Endothelial cell of umbilical vein (primary cell): ENCODE measurements around the gene SIPA1L3. TPM values are rescaled to one million over a fixed set of nuclear protein-coding genes. Genes with fewer than 3 reads are reported as not detected.
"Not testable (repeated sequence)": the region's sequence is repeated elsewhere in the genome, so short reads cannot be mapped to it uniquely, and the experiment has no call there.

Experiments used
- BruUV-seq: library from RNA; stranded (reverse); fragments of 400-500 nt; replicated peaks from 2 replicates; lab custom pipeline; 2021; lab: Mats Ljungman, UMichigan
- CTCF ChIA-PET: fragments of 300-600, 350-600 bp; sonication (Branson Sonifier 250); formaldehyde crosslinking; loops from one replicate; lab custom pipeline; 2021; ENCODE audit warnings: antibody characterized with exemption, inconsistent platforms; lab: Charles Lee
- POLR2A ChIA-PET: fragments of 300-600, 350-600 bp; sonication (Branson Sonifier 250); formaldehyde crosslinking; loops from one replicate; lab custom pipeline; 2021; ENCODE audit warnings: antibody characterized with exemption, inconsistent platforms; lab: Charles Lee
- DNase-seq: peaks from one replicate; pipeline ENCODE4 v3.0.0-alpha.2; 2011; ENCODE audit warnings: low read depth, low spot score
- FAIRE-seq: peaks from 2 replicates; lab custom pipeline; 2011; peaks lifted over from hg19 to GRCh38; lab: Jason Lieb, UNC
- H2AFZ ChIP-seq: 2 replicates; pipeline ENCODE4 v1.6.0; 2012; ENCODE audit warnings: low read depth, low read length, control low read depth, inconsistent platforms
- H3K27ac ChIP-seq: 2 replicates; pipeline ENCODE4 v1.5.1; 2011; ENCODE audit warnings: low read depth, mild to moderate bottlenecking, control low read depth, low read length, moderate library complexity; ENCODE audit not compliant: insufficient read depth
- H3K27me3 ChIP-seq, 2 experiments: 2 replicates each; pipeline versions ENCODE4 v1.6.0 to v1.6.1; 2011; ENCODE audit warnings: low read length in 2 of 2, mixed read lengths in 1 of 2; ENCODE audit not compliant: control insufficient read depth in 2 of 2, insufficient read depth in 2 of 2
- H3K36me3 ChIP-seq, 2 experiments: 2 replicates in 1 of 2; 3 replicates in 1 of 2; pipeline ENCODE4 v1.5.1; 2011; ENCODE audit warnings: low read length in 2 of 2, mild to moderate bottlenecking in 1 of 2, moderate library complexity in 1 of 2; ENCODE audit not compliant: control insufficient read depth in 2 of 2, insufficient read depth in 2 of 2; ENCODE audit errors: extremely low read depth in 1 of 2
- H3K4me1 ChIP-seq: 3 replicates; pipeline ENCODE4 v1.5.1; 2011; ENCODE audit warnings: mild to moderate bottlenecking, low read length; ENCODE audit not compliant: control insufficient read depth, insufficient read depth; ENCODE audit errors: extremely low read depth
- H3K4me2 ChIP-seq: 2 replicates; pipeline ENCODE4 v1.6.1; 2011; ENCODE audit warnings: low read length, control low read depth, mixed read lengths; ENCODE audit not compliant: insufficient read depth
- H3K4me3 ChIP-seq, 3 experiments: fragments of 200-600 bp in 1 of 3; sonication (generic), shearing (Covaris generic) in 1 of 3; replicated peaks in 1 of 3; 2 replicates each; pipeline ENCODE4 v1.5.1; 2011 to 2016; ENCODE audit warnings: control low read depth in 3 of 3, low read length in 3 of 3, mild to moderate bottlenecking in 2 of 3, inconsistent platforms in 1 of 3, low read depth in 1 of 3, moderate library complexity in 1 of 3; ENCODE audit not compliant: insufficient read depth in 1 of 3
- H3K79me2 ChIP-seq: 2 replicates; pipeline ENCODE4 v1.6.0; 2012; ENCODE audit warnings: low read length, inconsistent platforms; ENCODE audit not compliant: control insufficient read depth, insufficient read depth
- H3K9ac ChIP-seq: replicated peaks from 2 replicates; pipeline ENCODE3; 2011; ENCODE audit warnings: low read length, control low read depth; ENCODE audit not compliant: insufficient read depth; ENCODE audit errors: extremely low read depth
- H3K9me1 ChIP-seq: replicated peaks from 3 replicates; pipeline ENCODE4 v1.6.0; 2011; ENCODE audit warnings: mild to moderate bottlenecking, low read length; ENCODE audit not compliant: control insufficient read depth, insufficient read depth; ENCODE audit errors: extremely low read depth
- H3K9me3 ChIP-seq: replicated peaks from 2 replicates; pipeline ENCODE4 v1.5.1; 2012; ENCODE audit warnings: low read length, inconsistent platforms; ENCODE audit not compliant: control insufficient read depth, insufficient read depth
- H4K20me1 ChIP-seq: replicated peaks from 2 replicates; pipeline ENCODE3; 2011; ENCODE audit warnings: mild to moderate bottlenecking, low read length; ENCODE audit not compliant: control insufficient read depth, insufficient read depth; ENCODE audit errors: extremely low read depth
- CTCF ChIP-seq, 2 donors: IDR thresholded peaks; 1 replicate in 1 of 2; 2 replicates in 1 of 2; pipeline ENCODE4 v1.5.1; 2011; ENCODE audit warnings: low read length in 2 of 2, mild to moderate bottlenecking in 2 of 2, moderate library complexity in 2 of 2, control low read depth in 1 of 2, inconsistent platforms in 1 of 2, low read depth in 1 of 2; ENCODE audit not compliant: insufficient read depth in 1 of 2; ENCODE audit errors: extremely low read depth in 1 of 2
- EZH2 ChIP-seq: IDR thresholded peaks from 2 replicates; pipeline ENCODE4 v1.6.1; 2012; ENCODE audit warnings: borderline replicate concordance, low read depth, mild to moderate bottlenecking, moderate library complexity, low read length, inconsistent platforms; ENCODE audit not compliant: severe bottlenecking
- FOS ChIP-seq: IDR thresholded peaks from 2 replicates; pipeline ENCODE4 v1.6.1; 2011; ENCODE audit warnings: mild to moderate bottlenecking, low read length, moderate library complexity, borderline replicate concordance; ENCODE audit not compliant: insufficient read depth
- GATA2 ChIP-seq: IDR thresholded peaks from 2 replicates; pipeline ENCODE4 v1.7.0; 2011; ENCODE audit warnings: low read depth, mild to moderate bottlenecking, moderate library complexity, mixed read lengths, low read length; ENCODE audit not compliant: insufficient read length, insufficient read depth
- JUN ChIP-seq: IDR thresholded peaks from 2 replicates; pipeline ENCODE4 v1.6.1; 2011; ENCODE audit warnings: borderline replicate concordance, low read depth; ENCODE audit not compliant: insufficient read length, insufficient read depth
- MAX ChIP-seq: IDR thresholded peaks from 2 replicates; pipeline ENCODE4 v1.6.1; 2011; ENCODE audit not compliant: insufficient read depth, insufficient read length
- MYC ChIP-seq: IDR thresholded peaks from one replicate; pipeline ENCODE4 v1.6.1; 2011; ENCODE audit warnings: mild to moderate bottlenecking, low read depth, low read length
- POLR2A ChIP-seq: IDR thresholded peaks from 2 replicates; pipeline ENCODE4 v1.6.1; 2012; ENCODE audit warnings: low read depth, mild to moderate bottlenecking, control low read depth, low read length
- POLR2AphosphoS5 ChIP-seq: IDR thresholded peaks from 2 replicates; pipeline ENCODE4 v1.6.1; 2012; ENCODE audit warnings: low read depth, mild to moderate bottlenecking, control low read depth, low read length, moderate library complexity; ENCODE audit not compliant: insufficient read depth
- dilution Hi-C: fragments of 300-500 bp; cut with MboI; formaldehyde crosslinking; loops from one replicate; pipeline ENCODE4 v1.15.0; 2019; ENCODE audit warnings: low sequenced_read_pairs; ENCODE audit not compliant: extremely low pct_ligation_motif_present
- intact Hi-C: fragments of 100-400 bp; cut with micrococcal nuclease; formaldehyde crosslinking; loops from one replicate; pipeline ENCODE4 v1.10.0; 2022
- polyA plus RNA-seq, 4 experiments: library from polyadenylated mRNA; depleted of rRNA in 3 of 4; stranded (reverse) in 3 of 4; unstranded in 1 of 4; fragments of >200 nt; gene quantifications; 2 replicates each; pipeline versions ENCODE4 v1.2.1 to v1.2.3, GENCODE V29; 2011 to 2012; ENCODE audit warnings: missing spikeins in 1 of 4
- total RNA-seq: library from RNA; stranded (reverse); gene quantifications from 2 replicates; pipeline ENCODE4 v1.2.3, GENCODE V29; 2021

The SIPA1L3 gene
- total and polyA plus RNA-seq, 2 donors (not counting 3 experiments of a cell fraction or from before 2014, with no cell fraction given), result 14.2 to 47.2 TPM

DNA sequence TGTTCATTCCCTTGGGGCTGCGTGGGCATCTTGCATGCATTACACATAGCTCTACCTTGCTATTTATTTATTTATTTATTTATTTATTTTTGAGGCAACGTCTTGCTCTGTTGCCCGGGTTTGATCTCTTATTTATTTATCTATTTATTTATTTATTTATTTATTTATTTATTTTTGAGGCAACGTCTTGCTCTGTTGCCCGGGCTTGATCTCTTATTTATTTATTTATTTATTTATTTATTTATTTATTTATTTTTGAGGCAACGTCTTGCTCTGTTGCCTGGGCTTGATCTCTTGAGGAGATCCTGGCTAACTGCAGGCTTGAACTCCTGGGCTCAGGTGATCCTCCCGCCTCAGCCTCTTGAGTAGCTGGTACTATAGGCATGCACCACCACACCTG, 158.8 kb downstream of the SIPA1L3 start:
- H3K4me3 ChIP-seq, H3K27ac ChIP-seq, H2AFZ ChIP-seq, dilution Hi-C loops, H3K9me3 ChIP-seq, H3K4me2 ChIP-seq, intact Hi-C loops, H4K20me1 ChIP-seq, BruUV-seq, H3K36me3 ChIP-seq, H3K9me1 ChIP-seq, FAIRE-seq, POLR2A ChIA-PET, H3K9ac ChIP-seq, DNase-seq, H3K79me2 ChIP-seq, H3K27me3 ChIP-seq: not testable (repeated sequence)
- CTCF ChIA-PET, result interaction anchor here (0.7 kb wide), 1 partner anchor 167 kb away, joined by 5 read pairs; no protein-coding TSS in a partner anchor
- peaks cover 14% of the 10 kb centered on the region for H3K4me1 ChIP-seq

DNA sequence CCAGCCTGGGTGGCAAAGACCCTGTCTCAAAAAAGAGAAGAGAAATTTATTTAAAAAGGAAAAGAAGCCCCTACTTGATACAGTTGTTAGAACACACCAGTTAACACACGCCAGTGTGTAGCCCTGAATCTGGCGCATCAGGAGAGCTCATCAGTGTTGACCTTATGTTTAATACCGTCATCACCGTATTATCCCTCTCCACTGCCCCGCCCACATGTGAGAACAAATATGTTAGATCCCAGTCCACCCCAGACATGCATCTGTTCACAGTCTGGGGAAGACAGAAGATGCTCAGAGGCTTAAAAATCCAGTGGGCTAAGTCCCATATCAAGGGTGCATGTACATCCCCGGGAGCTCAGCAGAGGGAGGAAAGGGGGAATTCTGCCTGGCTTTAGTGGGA, 161.8 kb downstream of the SIPA1L3 start:
- no peaks in the 10 kb centered on the region for H3K79me2 ChIP-seq
- no peaks in the 10 kb centered on the region for H3K27me3 ChIP-seq
- dilution Hi-C loops (no loop called here), intact Hi-C loops (no loop called here)
- no peak overlapping the region for H3K27ac ChIP-seq
- FAIRE-seq (no peak), DNase-seq (no peak)
- no peak overlapping the region for H3K9ac ChIP-seq
- H3K36me3 ChIP-seq, result peaks cover 0 to 1% of the 10 kb centered on the region in 2 experiments
- no peak overlapping the region for H3K4me3 ChIP-seq
- TF ChIP-seq CTCF (IDR thresholded peaks at IDR 0.05; ENCODE audit: extremely low read depth in 1 of 2, insufficient read depth in 1 of 2, low read depth in 1 of 2, low read length in 2 of 2) (no peak), POLR2A (no peak), GATA2 (no peak), JUN (no peak), MYC (no peak), FOS (no peak), POLR2AphosphoS5 (no peak), EZH2 (no peak), MAX (no peak)
- H4K20me1 ChIP-seq, result no peaks in the 10 kb centered on the region
- POLR2A ChIA-PET, result no interaction called here
- H3K9me1 ChIP-seq, result no peaks in the 10 kb centered on the region
- H3K4me2 ChIP-seq, result no peak overlapping the region
- peaks cover 6% of the 10 kb centered on the region for H3K4me1 ChIP-seq
- CTCF ChIA-PET, result interaction anchor here (1.1 to 1.5 kb wide), 2 partner anchors 8 to 9 kb away, joined by 3 read pairs; no protein-coding TSS in a partner anchor
- no peak overlapping the region for H2AFZ ChIP-seq
- BruUV-seq, result no TSS peak
- H3K9me3 ChIP-seq, result no peaks in the 10 kb centered on the region
